Endothelial cell of umbilical vein (primary cell): Measurements from ENCODE around the gene RRP1.

ENCODE experiments used
- CTCF ChIP-seq, 2 donors: IDR thresholded peaks; 1 replicate in 1 of 2; 2 replicates in 1 of 2; pipeline ENCODE4 v1.5.1; 2011; ENCODE audit warnings: low read length in 2 of 2, mild to moderate bottlenecking in 2 of 2, moderate library complexity in 2 of 2, control low read depth in 1 of 2, inconsistent platforms in 1 of 2, low read depth in 1 of 2; ENCODE audit not compliant: insufficient read depth in 1 of 2; ENCODE audit errors: extremely low read depth in 1 of 2
- EZH2 ChIP-seq: IDR thresholded peaks from 2 replicates; pipeline ENCODE4 v1.6.1; 2012; ENCODE audit warnings: borderline replicate concordance, low read depth, mild to moderate bottlenecking, moderate library complexity, low read length, inconsistent platforms; ENCODE audit not compliant: severe bottlenecking
- GATA2 ChIP-seq: IDR thresholded peaks from 2 replicates; pipeline ENCODE4 v1.7.0; 2011; ENCODE audit warnings: low read depth, mild to moderate bottlenecking, moderate library complexity, mixed read lengths, low read length; ENCODE audit not compliant: insufficient read length, insufficient read depth
- MAX ChIP-seq: IDR thresholded peaks from 2 replicates; pipeline ENCODE4 v1.6.1; 2011; ENCODE audit not compliant: insufficient read depth, insufficient read length
- POLR2A ChIP-seq: IDR thresholded peaks from 2 replicates; pipeline ENCODE4 v1.6.1; 2012; ENCODE audit warnings: low read depth, mild to moderate bottlenecking, control low read depth, low read length
- POLR2AphosphoS5 ChIP-seq: IDR thresholded peaks from 2 replicates; pipeline ENCODE4 v1.6.1; 2012; ENCODE audit warnings: low read depth, mild to moderate bottlenecking, control low read depth, low read length, moderate library complexity; ENCODE audit not compliant: insufficient read depth

GRCh38 chr21:43781846-43782245 is 7.5 kb upstream of the RRP1 start:
- TF ChIP-seq CTCF (IDR thresholded peaks at IDR 0.05; ENCODE audit: extremely low read depth in 1 of 2, insufficient read depth in 1 of 2, low read depth in 1 of 2, low read length in 2 of 2), result no peak
- no peak for TF ChIP-seq EZH2
- TF ChIP-seq MAX, result no peak
- no peak for TF ChIP-seq GATA2
- no peak for TF ChIP-seq POLR2A
- no peak for TF ChIP-seq POLR2AphosphoS5
